ENCODE measurements around the gene KRT76.

KRT76 gene

GRCh38 chr12:52790427-52791270 lies 13.5 kb upstream of the KRT76 start:
- H3K27ac ChIP-seq (replicated peaks; ENCODE audit: low read length): no peak overlapping the region
- no peak overlapping the region for H4K91ac ChIP-seq (ENCODE audit: low read depth, low read length, poor library complexity)
- H3K14ac ChIP-seq (ENCODE audit: low read length): no peak overlapping the region
- H2BK15ac ChIP-seq (ENCODE audit: low read length): no peak overlapping the region
- no peak overlapping the region for H2AK5ac ChIP-seq (ENCODE audit: low read depth, low read length)
- no peak overlapping the region for H3K4ac ChIP-seq (ENCODE audit: low read length)
- no peak overlapping the region for H2AFZ ChIP-seq (ENCODE audit: low read length)
- H3K9ac ChIP-seq (ENCODE audit: low read depth, low read length, poor library complexity): no peak overlapping the region
- peak overlapping the region; percentile 38 for H2BK120ac ChIP-seq (ENCODE audit: low read depth, low read length)
- no peaks in the 10 kb centered on the region for H3K9me3 ChIP-seq (replicated peaks in 1 of 2; ENCODE audit: control insufficient read depth in 2 of 2, insufficient read depth in 1 of 2, low read depth in 1 of 2, low read length in 2 of 2)
- H3K23ac ChIP-seq (ENCODE audit: low read depth, low read length, poor library complexity): peak overlapping the region; percentile 69
- no peaks in the 10 kb centered on the region for H3K4me1 ChIP-seq (ENCODE audit: control insufficient read depth in 2 of 2, insufficient read depth in 1 of 2, low read depth in 1 of 2, low read length in 2 of 2)
- peak overlapping the region; percentile 73 for H3K18ac ChIP-seq (ENCODE audit: low read length)
- H3K36me3 ChIP-seq (replicated peaks in 1 of 2; ENCODE audit: control insufficient read depth in 2 of 2, insufficient read depth in 2 of 2, low read length in 2 of 2): no peaks in the 10 kb centered on the region
- H3K27me3 ChIP-seq (ENCODE audit: control insufficient read depth in 3 of 3, insufficient read depth in 3 of 3, low read depth in 1 of 3, low read length in 3 of 3): no peaks in the 10 kb centered on the region
- DNase-seq (ENCODE audit: low spot score): no peak
- no peak overlapping the region for H3K4me3 ChIP-seq (ENCODE audit: low read length in 2 of 2)
- WGBS, 2 donors (ENCODE audit: extremely low coverage in 2 of 2, insufficient read length in 2 of 2, insufficient replicate concordance in 1 of 2): no CpG with 5 or more reads among the region's 19 CpGs
- H2BK12ac ChIP-seq (ENCODE audit: low read length): no peak overlapping the region
- no peak overlapping the region for H4K8ac ChIP-seq (ENCODE audit: low read depth, low read length)
- H3K79me1 ChIP-seq (ENCODE audit: low read depth, low read length): no peaks in the 10 kb centered on the region
- H3K4me2 ChIP-seq (ENCODE audit: insufficient read depth, low read length, poor library complexity, severe bottlenecking): no peak overlapping the region
- no peak overlapping the region for H2BK5ac ChIP-seq (ENCODE audit: low read length)

GRCh38 chr12:52789637-52790426 lies 12.7 kb upstream of the KRT76 start:
- no peak overlapping the region for H3K4me3 ChIP-seq (ENCODE audit: low read length in 2 of 2)
- no peak overlapping the region for H2AFZ ChIP-seq (ENCODE audit: low read length)
- no peak overlapping the region for H3K27ac ChIP-seq (replicated peaks; ENCODE audit: low read length)
- H2BK15ac ChIP-seq (ENCODE audit: low read length): no peak overlapping the region
- H2BK12ac ChIP-seq (ENCODE audit: low read length): no peak overlapping the region
- H3K4ac ChIP-seq (ENCODE audit: low read length): no peak overlapping the region
- WGBS, 2 donors (ENCODE audit: extremely low coverage in 2 of 2, insufficient read length in 2 of 2, insufficient replicate concordance in 1 of 2): no CpG with 5 or more reads among the region's 50 CpGs
- H4K8ac ChIP-seq (ENCODE audit: low read depth, low read length): no peak overlapping the region
- H3K36me3 ChIP-seq (replicated peaks in 1 of 2; ENCODE audit: control insufficient read depth in 2 of 2, insufficient read depth in 2 of 2, low read length in 2 of 2): no peaks in the 10 kb centered on the region
- H3K14ac ChIP-seq (ENCODE audit: low read length): no peak overlapping the region
- H2BK5ac ChIP-seq (ENCODE audit: low read length): no peak overlapping the region
- no peaks in the 10 kb centered on the region for H3K4me1 ChIP-seq (ENCODE audit: control insufficient read depth in 2 of 2, insufficient read depth in 1 of 2, low read depth in 1 of 2, low read length in 2 of 2)
- no peak overlapping the region for H3K4me2 ChIP-seq (ENCODE audit: insufficient read depth, low read length, poor library complexity, severe bottlenecking)
- no peaks in the 10 kb centered on the region for H3K79me1 ChIP-seq (ENCODE audit: low read depth, low read length)
- no peak overlapping the region for H4K91ac ChIP-seq (ENCODE audit: low read depth, low read length, poor library complexity)
- no peak overlapping the region for H2AK5ac ChIP-seq (ENCODE audit: low read depth, low read length)
- H3K9me3 ChIP-seq (replicated peaks in 1 of 2; ENCODE audit: control insufficient read depth in 2 of 2, insufficient read depth in 1 of 2, low read depth in 1 of 2, low read length in 2 of 2): no peaks in the 10 kb centered on the region
- no peak for DNase-seq (ENCODE audit: low spot score)
- no peak overlapping the region for H3K9ac ChIP-seq (ENCODE audit: low read depth, low read length, poor library complexity)
- peak overlapping the region; percentile 38 for H2BK120ac ChIP-seq (ENCODE audit: low read depth, low read length)
- peak overlapping the region; percentile 69 for H3K23ac ChIP-seq (ENCODE audit: low read depth, low read length, poor library complexity)
- no peaks in the 10 kb centered on the region for H3K27me3 ChIP-seq (ENCODE audit: control insufficient read depth in 3 of 3, insufficient read depth in 3 of 3, low read depth in 1 of 3, low read length in 3 of 3)
- peak overlapping the region; percentile 73 for H3K18ac ChIP-seq (ENCODE audit: low read length)

GRCh38 chr12:52788876-52789636 lies 11.9 kb upstream of the KRT76 start:
- H2BK5ac ChIP-seq (ENCODE audit: low read length): no peak overlapping the region
- no peak overlapping the region for H2BK120ac ChIP-seq (ENCODE audit: low read depth, low read length)
- no peaks in the 10 kb centered on the region for H3K36me3 ChIP-seq (replicated peaks in 1 of 2; ENCODE audit: control insufficient read depth in 2 of 2, insufficient read depth in 2 of 2, low read length in 2 of 2)
- H3K14ac ChIP-seq (ENCODE audit: low read length): no peak overlapping the region
- H4K91ac ChIP-seq (ENCODE audit: low read depth, low read length, poor library complexity): no peak overlapping the region
- H3K9ac ChIP-seq (ENCODE audit: low read depth, low read length, poor library complexity): no peak overlapping the region
- WGBS, 2 donors (ENCODE audit: extremely low coverage in 2 of 2, insufficient read length in 2 of 2, insufficient replicate concordance in 1 of 2): no CpG with 5 or more reads among the region's 11 CpGs
- H2BK12ac ChIP-seq (ENCODE audit: low read length): no peak overlapping the region
- no peaks in the 10 kb centered on the region for H3K9me3 ChIP-seq (replicated peaks in 1 of 2; ENCODE audit: control insufficient read depth in 2 of 2, insufficient read depth in 1 of 2, low read depth in 1 of 2, low read length in 2 of 2)
- H4K8ac ChIP-seq (ENCODE audit: low read depth, low read length): no peak overlapping the region
- H2BK15ac ChIP-seq (ENCODE audit: low read length): no peak overlapping the region
- H3K18ac ChIP-seq (ENCODE audit: low read length): peak overlapping the region; percentile 59
- H2AK5ac ChIP-seq (ENCODE audit: low read depth, low read length): no peak overlapping the region
- H2AFZ ChIP-seq (ENCODE audit: low read length): no peak overlapping the region
- no peaks in the 10 kb centered on the region for H3K79me1 ChIP-seq (ENCODE audit: low read depth, low read length)
- no peak overlapping the region for H3K4me3 ChIP-seq (ENCODE audit: low read length in 2 of 2)
- H3K4ac ChIP-seq (ENCODE audit: low read length): no peak overlapping the region
- no peak overlapping the region for H3K4me2 ChIP-seq (ENCODE audit: insufficient read depth, low read length, poor library complexity, severe bottlenecking)
- no peaks in the 10 kb centered on the region for H3K27me3 ChIP-seq (ENCODE audit: control insufficient read depth in 3 of 3, insufficient read depth in 3 of 3, low read depth in 1 of 3, low read length in 3 of 3)
- H3K27ac ChIP-seq (replicated peaks; ENCODE audit: low read length): no peak overlapping the region
- no peaks in the 10 kb centered on the region for H3K4me1 ChIP-seq (ENCODE audit: control insufficient read depth in 2 of 2, insufficient read depth in 1 of 2, low read depth in 1 of 2, low read length in 2 of 2)
- peak overlapping the region; percentile 0 for H3K23ac ChIP-seq (ENCODE audit: low read depth, low read length, poor library complexity)
- no peak for DNase-seq (ENCODE audit: low spot score)

All from neuronal stem cell (in vitro differentiated cells).